GM12874 (cell line): Measurements from ENCODE around the gene C7.

Source experiments
- CTCF ChIP-seq: IDR thresholded peaks from 2 replicates; pipeline ENCODE4 v1.5.1; 2011; ENCODE audit warnings: low read depth, mild to moderate bottlenecking, control low read depth, low read length, moderate library complexity; ENCODE audit not compliant: insufficient read depth

Gene C7

GRCh38 chr5:40909264-40909663 lies at the start of gene C7:
C7 (plus strand) TSS chr5:40909497; CDS start chr5:40909611, 114 bp downstream.
- TF ChIP-seq CTCF: no peak

- TF ChIP-seq CTCF: no peak
These were observed 48.6 kb upstream of the C7 start for GRCh38 chr5:40860711-40861110.

- TF ChIP-seq CTCF: no peak
These were observed 42.5 kb upstream of the C7 start for GRCh38 chr5:40866844-40867243.

- TF ChIP-seq CTCF: no peak
These were observed 39.9 kb upstream of the C7 start for GRCh38 chr5:40869384-40869783.

GRCh38 chr5:40871177-40871576 lies 38.1 kb upstream of the C7 start:
- TF ChIP-seq CTCF: no peak

GRCh38 chr5:40873286-40873880 lies 35.9 kb upstream of the C7 start:
- TF ChIP-seq CTCF: no peak

- no peak for TF ChIP-seq CTCF
These were observed 33.3 kb upstream of the C7 start for GRCh38 chr5:40875958-40876357.
